Urinary bladder (tissue), 4 donors: Measurements from ENCODE around the gene POTEH. TPM values are rescaled to one million over a fixed set of nuclear protein-coding genes. Genes with fewer than 3 reads are reported as not detected.
"Not testable (repeated sequence)": the region's sequence is repeated elsewhere in the genome, so short reads cannot be mapped to it uniquely, and the experiment has no call there.

Experiments
- DNase-seq: peaks from one replicate; pipeline ENCODE4 v3.0.0-alpha.2; 2015; ENCODE audit errors: extremely low spot score
- H3K27ac ChIP-seq: one replicate; pipeline ENCODE4 v1.5.1; 2013; ENCODE audit warnings: low read depth, mild to moderate bottlenecking, moderate library complexity
- H3K36me3 ChIP-seq: one replicate; pipeline ENCODE4 v1.6.1; 2013; ENCODE audit warnings: mild to moderate bottlenecking, moderate library complexity; ENCODE audit not compliant: insufficient read depth
- H3K4me1 ChIP-seq: one replicate; pipeline ENCODE4 v1.6.1; 2013; ENCODE audit warnings: mild to moderate bottlenecking, moderate library complexity; ENCODE audit not compliant: insufficient read depth
- H3K4me3 ChIP-seq: one replicate; pipeline ENCODE4 v1.5.1; 2013; ENCODE audit warnings: low read depth, low read length
- WGBS: extraction: QIAGEN DNeasy Blood & Tissue Kit; methylation state at CpG from one replicate; pipeline ENCODE4 v1.1.7; 2013; 5-methylcytosine and 5-hydroxymethylcytosine counted together
- polyA plus RNA-seq: library from polyadenylated mRNA; stranded (reverse); fragments of 200-250 nt; gene quantifications from one replicate; pipeline ENCODE4 v1.2.3, GENCODE V29; 2013
- small RNA-seq: library from RNA; depleted of rRNA; stranded (forward); fragments of <200 nt; gene quantifications from one replicate; pipeline ENCODE3, GENCODE V24; 2014
- total RNA-seq: library from RNA; depleted of rRNA; stranded (reverse); fragments of >200 nt; gene quantifications from one replicate; pipeline ENCODE4 v1.2.3, GENCODE V29; 2014
- donor health status: healthy with polysubstance abuse.
- donor health status: healthy.

POTEH gene
- total and polyA plus RNA-seq, 2 donors, result not detected

- H3K4me3 ChIP-seq, H3K27ac ChIP-seq, H3K4me1 ChIP-seq, DNase-seq, H3K36me3 ChIP-seq: not testable (repeated sequence)
- WGBS, result 84% methylated on average over 12 of the region's 28 CpGs
These were observed 69.7 kb downstream of the POTEH start for GRCh38 chr22:15759443-15760097.

GRCh38 chr22:15760388-15761150 lies 70.7 kb downstream of the POTEH start:
- WGBS, result 93% methylated on average over 18 of the region's 44 CpGs
- H3K36me3 ChIP-seq, H3K4me3 ChIP-seq, H3K4me1 ChIP-seq, DNase-seq, H3K27ac ChIP-seq: not testable (repeated sequence)

- not testable (repeated sequence) for H3K4me1 ChIP-seq, H3K36me3 ChIP-seq, H3K27ac ChIP-seq, DNase-seq, H3K4me3 ChIP-seq
- 89% methylated on average over 24 of the region's 30 CpGs for WGBS
These were observed 71.4 kb downstream of the POTEH start for GRCh38 chr22:15761151-15761777.

GRCh38 chr22:15763559-15763958 lies 73.7 kb downstream of the POTEH start:
- H3K4me1 ChIP-seq, H3K4me3 ChIP-seq, H3K27ac ChIP-seq, DNase-seq, H3K36me3 ChIP-seq: not testable (repeated sequence)
- no CpG with 5 or more reads among the region's 1 CpG for WGBS

Small RNAs within 50 kb of the gene (small RNA-seq; reads per million reads assigned to genes)
- gene RNU6-816P, result not detected

Other genes starting within 250 kb of the POTEH start
- not detected for gene OR11H1, start 161.8 kb upstream of the POTEH start, total RNA-seq
- not detected for gene OR11H1, start 161.8 kb upstream of the POTEH start, polyA plus RNA-seq